Mucosa of rectum (tissue), 2 donors: Measurements from ENCODE around the gene DNAI1.
"Not testable (repeated sequence)": the region's sequence is repeated elsewhere in the genome, so short reads cannot be mapped to it uniquely, and the experiment has no call there.

Experiments used
- H3K27ac ChIP-seq, 2 donors: one replicate each; pipeline ENCODE4 v1.7.0; 2013; ENCODE audit warnings: inconsistent platforms in 2 of 2, low read depth in 2 of 2, low read length in 2 of 2
- H3K27me3 ChIP-seq, 2 donors: one replicate each; pipeline ENCODE4 v1.7.0; 2013; ENCODE audit warnings: low read length in 2 of 2; ENCODE audit not compliant: control insufficient read depth in 2 of 2, insufficient read depth in 2 of 2
- H3K36me3 ChIP-seq, 2 donors: one replicate each; pipeline ENCODE4 v1.7.0; 2013; ENCODE audit warnings: low read length in 2 of 2; ENCODE audit not compliant: control insufficient read depth in 2 of 2, insufficient read depth in 2 of 2
- H3K4me1 ChIP-seq, 2 donors: one replicate each; pipeline ENCODE4 v1.7.0; 2013; ENCODE audit warnings: low read length in 2 of 2, mild to moderate bottlenecking in 1 of 2; ENCODE audit not compliant: control insufficient read depth in 2 of 2, insufficient read depth in 2 of 2
- H3K4me3 ChIP-seq, 2 donors: one replicate each; pipeline ENCODE4 v1.7.0; 2013; ENCODE audit warnings: low read length in 2 of 2
- H3K9ac ChIP-seq, 2 donors: one replicate each; pipeline ENCODE4 v1.7.0; 2013; ENCODE audit warnings: low read length in 2 of 2, low read depth in 1 of 2, mild to moderate bottlenecking in 1 of 2
- H3K9me3 ChIP-seq, 2 donors: one replicate each; pipeline ENCODE4 v1.7.0; 2013; ENCODE audit warnings: low read length in 2 of 2; ENCODE audit not compliant: control insufficient read depth in 2 of 2
- donor health status: healthy.
- donor health status: Normal muscosa, but diverticular disease.

DNAI1 gene

GRCh38 chr9:34524349-34524748 lies 65.7 kb downstream of the DNAI1 start:
- H3K4me3 ChIP-seq = no peak overlapping the region
- no peaks in the 10 kb centered on the region for H3K9me3 ChIP-seq
- H3K4me1 ChIP-seq = peaks cover 0 to 9% of the 10 kb centered on the region in 2 donors
- H3K36me3 ChIP-seq = no peaks in the 10 kb centered on the region
- H3K27me3 ChIP-seq = peaks cover 0 to 6% of the 10 kb centered on the region in 2 donors
- no peak overlapping the region for H3K27ac ChIP-seq
- H3K9ac ChIP-seq = no peak overlapping the region

- no peak overlapping the region for H3K27ac ChIP-seq
- no peaks in the 10 kb centered on the region for H3K36me3 ChIP-seq
- H3K27me3 ChIP-seq = peaks cover 0 to 6% of the 10 kb centered on the region in 2 donors
- H3K9ac ChIP-seq = no peak overlapping the region
- H3K4me3 ChIP-seq = no peak overlapping the region
- H3K9me3 ChIP-seq = no peaks in the 10 kb centered on the region
- H3K4me1 ChIP-seq = peaks cover 0 to 9% of the 10 kb centered on the region in 2 donors
Measured at GRCh38 chr9:34526026-34526425, 67.4 kb downstream of the DNAI1 start.

GRCh38 chr9:34532041-34532440 lies 73.4 kb downstream of the DNAI1 start:
- not testable (repeated sequence) for H3K9ac ChIP-seq

GRCh38 chr9:34536685-34537084 lies 78.1 kb downstream of the DNAI1 start:
- no peaks in the 10 kb centered on the region for H3K36me3 ChIP-seq
- no peaks in the 10 kb centered on the region for H3K4me1 ChIP-seq
- peaks cover 2 to 7% of the 10 kb centered on the region in 2 donors for H3K27me3 ChIP-seq
- no peak overlapping the region for H3K9ac ChIP-seq
- H3K9me3 ChIP-seq = no peaks in the 10 kb centered on the region
- H3K27ac ChIP-seq = no peak overlapping the region
- no peak overlapping the region for H3K4me3 ChIP-seq

More at GRCh38 chr9:34532041-34532440, 73.4 kb downstream of the DNAI1 start:
- H3K4me1 ChIP-seq, H3K27ac ChIP-seq, H3K9me3 ChIP-seq, H3K4me3 ChIP-seq, H3K27me3 ChIP-seq, H3K36me3 ChIP-seq: not testable (repeated sequence)

- Histone ChIP-seq H3K27me3 (peaks cover 0 to 3% of the 10 kb centered on the region in 2 donors), H3K4me1 (no peaks in the 10 kb centered on the region), H3K4me3 (no peak overlapping the region), H3K9me3 (no peaks in the 10 kb centered on the region), H3K27ac (no peak overlapping the region), H3K36me3 (no peaks in the 10 kb centered on the region), H3K9ac (no peak overlapping the region)
Measured at GRCh38 chr9:34540827-34541226, 82.2 kb downstream of the DNAI1 start.

GRCh38 chr9:34541540-34541939 lies 82.9 kb downstream of the DNAI1 start:
- Histone ChIP-seq H3K4me1 (no peaks in the 10 kb centered on the region), H3K9ac (no peak overlapping the region), H3K27me3 (peaks cover 0 to 1% of the 10 kb centered on the region in 2 donors), H3K9me3 (no peaks in the 10 kb centered on the region), H3K4me3 (no peak overlapping the region), H3K36me3 (no peaks in the 10 kb centered on the region), H3K27ac (no peak overlapping the region)

GRCh38 chr9:34544035-34544434 lies 85.4 kb downstream of the DNAI1 start:
- Histone ChIP-seq H3K4me1 (no peaks in the 10 kb centered on the region), H3K27me3 (peaks cover 0 to 6% of the 10 kb centered on the region in 2 donors), H3K9me3 (no peaks in the 10 kb centered on the region), H3K4me3 (no peak overlapping the region), H3K36me3 (no peaks in the 10 kb centered on the region), H3K27ac (no peak overlapping the region), H3K9ac (no peak overlapping the region)

- Histone ChIP-seq H3K9me3 (no peaks in the 10 kb centered on the region), H3K36me3 (no peaks in the 10 kb centered on the region), H3K4me3 (no peak overlapping the region), H3K27me3 (peaks cover 0 to 6% of the 10 kb centered on the region in 2 donors), H3K27ac (no peak overlapping the region), H3K9ac (no peak overlapping the region), H3K4me1 (no peaks in the 10 kb centered on the region)
Measured at GRCh38 chr9:34545497-34545896, 86.9 kb downstream of the DNAI1 start.

- no peak overlapping the region for H3K9ac ChIP-seq
- no peaks in the 10 kb centered on the region for H3K4me1 ChIP-seq
- no peak overlapping the region for H3K27ac ChIP-seq
- peaks cover 0 to 6% of the 10 kb centered on the region in 2 donors for H3K27me3 ChIP-seq
- no peaks in the 10 kb centered on the region for H3K9me3 ChIP-seq
- no peaks in the 10 kb centered on the region for H3K36me3 ChIP-seq
- no peak overlapping the region for H3K4me3 ChIP-seq
Measured at GRCh38 chr9:34546102-34546833, 87.7 kb downstream of the DNAI1 start.

GRCh38 chr9:34546834-34547827 lies 88.5 kb downstream of the DNAI1 start:
- H3K9ac ChIP-seq = no peak overlapping the region
- H3K9me3 ChIP-seq = no peaks in the 10 kb centered on the region
- no peak overlapping the region for H3K27ac ChIP-seq
- H3K4me3 ChIP-seq = no peak overlapping the region
- no peaks in the 10 kb centered on the region for H3K36me3 ChIP-seq
- no peaks in the 10 kb centered on the region for H3K4me1 ChIP-seq
- peaks cover 0 to 6% of the 10 kb centered on the region in 2 donors for H3K27me3 ChIP-seq
